GM19193 (cell line): Measurements from ENCODE around the gene AQP5.

Experiments used
- POLR2A ChIP-seq: IDR thresholded peaks from 4 replicates; pipeline ENCODE4 v1.6.1; 2011; ENCODE audit not compliant: insufficient read depth, insufficient read length; ENCODE audit errors: extremely low read depth

Gene AQP5

GRCh38 chr12:49965836-49966235, 4.2 kb downstream of the AQP5 start:
- TF ChIP-seq POLR2A: no peak

- no peak for TF ChIP-seq POLR2A
These were observed 4.9 kb downstream of the AQP5 start for GRCh38 chr12:49966511-49967041.

GRCh38 chr12:49967042-49967776, 5.5 kb downstream of the AQP5 start:
- no peak for TF ChIP-seq POLR2A

- no peak for TF ChIP-seq POLR2A
These were observed 6.1 kb downstream of the AQP5 start for GRCh38 chr12:49967777-49968250.

GRCh38 chr12:49968471-49968870, 6.8 kb downstream of the AQP5 start:
- TF ChIP-seq POLR2A: no peak

GRCh38 chr12:49969027-49969426, 7.4 kb downstream of the AQP5 start:
- TF ChIP-seq POLR2A: no peak

- TF ChIP-seq POLR2A: no peak
These were observed 8.2 kb downstream of the AQP5 start for GRCh38 chr12:49969651-49970429.

GRCh38 chr12:49970658-49971057, 9.0 kb downstream of the AQP5 start:
- TF ChIP-seq POLR2A: no peak

- TF ChIP-seq POLR2A: no peak
These were observed 9.5 kb downstream of the AQP5 start for GRCh38 chr12:49971141-49971540.

GRCh38 chr12:49972129-49972528, 10.5 kb downstream of the AQP5 start:
- no peak for TF ChIP-seq POLR2A

- TF ChIP-seq POLR2A: no peak
These were observed 11.1 kb downstream of the AQP5 start, which contains the start of gene AQP6 for GRCh38 chr12:49972641-49973360. AQP6 (plus strand) TSS chr12:49972947; CDS start chr12:49973174, 227 bp downstream.

GRCh38 chr12:49973361-49973830, 11.7 kb downstream of the AQP5 start:
- no peak for TF ChIP-seq POLR2A

- TF ChIP-seq POLR2A: no peak
These were observed 12.6 kb downstream of the AQP5 start for GRCh38 chr12:49974231-49974675.

- no peak for TF ChIP-seq POLR2A
These were observed 13.1 kb downstream of the AQP5 start for GRCh38 chr12:49974677-49975317.
